Ishikawa (cell line): ENCODE results near the gene OR3A3.

ENCODE experiments used
- CEBPB ChIP-seq: IDR thresholded peaks from 2 replicates; pipeline ENCODE4 v1.6.1; 2012
- EP300 ChIP-seq: IDR thresholded peaks from 2 replicates; pipeline ENCODE4 v1.6.1; 2012; ENCODE audit warnings: borderline replicate concordance
- REST ChIP-seq: IDR thresholded peaks from 2 replicates; pipeline ENCODE4 v1.6.1; 2012; ENCODE audit warnings: low read depth, mild to moderate bottlenecking
- TAF1 ChIP-seq: IDR thresholded peaks from 2 replicates; pipeline ENCODE4 v1.6.1; 2012; ENCODE audit warnings: low read depth, mild to moderate bottlenecking
- TEAD4 ChIP-seq: IDR thresholded peaks from 2 replicates; pipeline ENCODE4 v1.6.1; 2012
- YY1 ChIP-seq: IDR thresholded peaks from 2 replicates; pipeline ENCODE4 v1.6.1; 2012; ENCODE audit warnings: low read depth

GRCh38 chr17:3418222-3418621 lies 7.1 kb downstream of the OR3A3 start:
- TF ChIP-seq REST (no peak), TEAD4 (no peak), TAF1 (no peak), YY1 (no peak), EP300 (no peak), CEBPB (no peak)
